Measurements from ENCODE around the gene CYB5D1.

CYB5D1 gene

GRCh38 chr17:7894866-7895265 lies 37.1 kb downstream of the CYB5D1 start:
- Histone ChIP-seq H3K27ac (ENCODE audit: low read depth, low read length) (no peak overlapping the region), H3K4me3 (ENCODE audit: low read depth, low read length) (no peak overlapping the region), H3K9ac (ENCODE audit: low read depth, low read length) (no peak overlapping the region), H3K4me1 (ENCODE audit: control insufficient read depth, insufficient read depth, low read length) (no peaks in the 10 kb centered on the region), H3K27me3 (ENCODE audit: control insufficient read depth, insufficient read depth, low read length) (no peaks in the 10 kb centered on the region), H3K9me3 (ENCODE audit: control insufficient read depth, insufficient read depth, low read length) (no peaks in the 10 kb centered on the region), H3K36me3 (ENCODE audit: control insufficient read depth, insufficient read depth, low read length) (peaks cover 38% of the 10 kb centered on the region)

- Histone ChIP-seq H3K27ac (ENCODE audit: low read depth, low read length) (no peak overlapping the region), H3K4me3 (ENCODE audit: low read depth, low read length) (no peak overlapping the region), H3K36me3 (ENCODE audit: control insufficient read depth, insufficient read depth, low read length) (peaks cover 46% of the 10 kb centered on the region), H3K9ac (ENCODE audit: low read depth, low read length) (no peak overlapping the region), H3K9me3 (ENCODE audit: control insufficient read depth, insufficient read depth, low read length) (no peaks in the 10 kb centered on the region), H3K27me3 (ENCODE audit: control insufficient read depth, insufficient read depth, low read length) (no peaks in the 10 kb centered on the region), H3K4me1 (ENCODE audit: control insufficient read depth, insufficient read depth, low read length) (no peaks in the 10 kb centered on the region)
Observed at GRCh38 chr17:7897090-7897489, 39.3 kb downstream of the CYB5D1 start.

- H3K9me3 ChIP-seq (ENCODE audit: control insufficient read depth, insufficient read depth, low read length) = no peaks in the 10 kb centered on the region
- no peak overlapping the region for H3K4me3 ChIP-seq (ENCODE audit: low read depth, low read length)
- no peaks in the 10 kb centered on the region for H3K27me3 ChIP-seq (ENCODE audit: control insufficient read depth, insufficient read depth, low read length)
- no peak overlapping the region for H3K9ac ChIP-seq (ENCODE audit: low read depth, low read length)
- H3K36me3 ChIP-seq (ENCODE audit: control insufficient read depth, insufficient read depth, low read length) = peaks cover 48% of the 10 kb centered on the region
- H3K27ac ChIP-seq (ENCODE audit: low read depth, low read length) = no peak overlapping the region
- H3K4me1 ChIP-seq (ENCODE audit: control insufficient read depth, insufficient read depth, low read length) = no peaks in the 10 kb centered on the region
Observed at GRCh38 chr17:7897773-7898172, 40.0 kb downstream of the CYB5D1 start.

- Histone ChIP-seq H3K4me3 (ENCODE audit: low read depth, low read length) (no peak overlapping the region), H3K27ac (ENCODE audit: low read depth, low read length) (peak overlapping the region; percentile 51), H3K27me3 (ENCODE audit: control insufficient read depth, insufficient read depth, low read length) (no peaks in the 10 kb centered on the region), H3K9me3 (ENCODE audit: control insufficient read depth, insufficient read depth, low read length) (no peaks in the 10 kb centered on the region), H3K9ac (ENCODE audit: low read depth, low read length) (no peak overlapping the region), H3K4me1 (ENCODE audit: control insufficient read depth, insufficient read depth, low read length) (peaks cover 3% of the 10 kb centered on the region; the same call in 1 of the 2 replicates), H3K36me3 (ENCODE audit: control insufficient read depth, insufficient read depth, low read length) (peaks cover 59% of the 10 kb centered on the region)
Observed at GRCh38 chr17:7903154-7904103, 45.6 kb downstream of the CYB5D1 start.

GRCh38 chr17:7909089-7909488 lies 51.3 kb downstream of the CYB5D1 start:
- Histone ChIP-seq H3K36me3 (ENCODE audit: control insufficient read depth, insufficient read depth, low read length) (peaks cover 39% of the 10 kb centered on the region), H3K27me3 (ENCODE audit: control insufficient read depth, insufficient read depth, low read length) (no peaks in the 10 kb centered on the region), H3K27ac (ENCODE audit: low read depth, low read length) (no peak overlapping the region), H3K9ac (ENCODE audit: low read depth, low read length) (no peak overlapping the region), H3K4me3 (ENCODE audit: low read depth, low read length) (no peak overlapping the region), H3K9me3 (ENCODE audit: control insufficient read depth, insufficient read depth, low read length) (no peaks in the 10 kb centered on the region), H3K4me1 (ENCODE audit: control insufficient read depth, insufficient read depth, low read length) (no peaks in the 10 kb centered on the region)

GRCh38 chr17:7910281-7910680 lies 52.5 kb downstream of the CYB5D1 start:
- H3K36me3 ChIP-seq (ENCODE audit: control insufficient read depth, insufficient read depth, low read length) = peaks cover 28% of the 10 kb centered on the region
- H3K4me1 ChIP-seq (ENCODE audit: control insufficient read depth, insufficient read depth, low read length) = 0 out of 2 replicates have a peak, but pooled peaks cover 4% of the 10 kb centered on the region
- H3K9me3 ChIP-seq (ENCODE audit: control insufficient read depth, insufficient read depth, low read length) = no peaks in the 10 kb centered on the region
- no peak overlapping the region for H3K4me3 ChIP-seq (ENCODE audit: low read depth, low read length)
- no peak overlapping the region for H3K9ac ChIP-seq (ENCODE audit: low read depth, low read length)
- no peak overlapping the region for H3K27ac ChIP-seq (ENCODE audit: low read depth, low read length)
- H3K27me3 ChIP-seq (ENCODE audit: control insufficient read depth, insufficient read depth, low read length) = peaks cover 9% of the 10 kb centered on the region

GRCh38 chr17:7910711-7911110 lies 52.9 kb downstream of the CYB5D1 start:
- Histone ChIP-seq H3K4me1 (ENCODE audit: control insufficient read depth, insufficient read depth, low read length) (0 out of 2 replicates have a peak, but pooled peaks cover 5% of the 10 kb centered on the region), H3K27me3 (ENCODE audit: control insufficient read depth, insufficient read depth, low read length) (peaks cover 11% of the 10 kb centered on the region), H3K27ac (ENCODE audit: low read depth, low read length) (no peak overlapping the region), H3K36me3 (ENCODE audit: control insufficient read depth, insufficient read depth, low read length) (peaks cover 25% of the 10 kb centered on the region), H3K4me3 (ENCODE audit: low read depth, low read length) (no peak overlapping the region), H3K9ac (ENCODE audit: low read depth, low read length) (no peak overlapping the region), H3K9me3 (ENCODE audit: control insufficient read depth, insufficient read depth, low read length) (no peaks in the 10 kb centered on the region)

GRCh38 chr17:7911116-7911515 lies 53.3 kb downstream of the CYB5D1 start:
- no peak overlapping the region for H3K9ac ChIP-seq (ENCODE audit: low read depth, low read length)
- H3K27ac ChIP-seq (ENCODE audit: low read depth, low read length) = no peak overlapping the region
- H3K4me3 ChIP-seq (ENCODE audit: low read depth, low read length) = no peak overlapping the region
- peaks cover 5% of the 10 kb centered on the region; the same call in 1 of the 2 replicates for H3K4me1 ChIP-seq (ENCODE audit: control insufficient read depth, insufficient read depth, low read length)
- peaks cover 13% of the 10 kb centered on the region for H3K27me3 ChIP-seq (ENCODE audit: control insufficient read depth, insufficient read depth, low read length)
- H3K9me3 ChIP-seq (ENCODE audit: control insufficient read depth, insufficient read depth, low read length) = no peaks in the 10 kb centered on the region
- peaks cover 25% of the 10 kb centered on the region for H3K36me3 ChIP-seq (ENCODE audit: control insufficient read depth, insufficient read depth, low read length)

Measured in HUES48 (cell line).